Left ventricle myocardium inferior (tissue), 1 donor: ENCODE data around the gene SBNO2. TPM values are rescaled to one million over a fixed set of nuclear protein-coding genes. Genes with fewer than 3 reads are reported as not detected.

ENCODE experiments used
- DNase-seq: peaks from one replicate; pipeline ENCODE4 v3.0.0-alpha.2; 2020
- H3K27ac ChIP-seq: fragments of 200-600 bp; replicated peaks from 2 replicates; pipeline ENCODE4 v1.8.0; 2021
- H3K27me3 ChIP-seq: fragments of 200-600 bp; 2 replicates; pipeline ENCODE4 v1.8.0; 2021; ENCODE audit warnings: low read depth
- H3K36me3 ChIP-seq: fragments of 200-600 bp; 2 replicates; pipeline ENCODE4 v1.8.0; 2021
- H3K4me1 ChIP-seq: fragments of 200-600 bp; 2 replicates; pipeline ENCODE4 v1.8.0; 2021
- H3K4me3 ChIP-seq: fragments of 200-600 bp; 2 replicates; pipeline ENCODE4 v1.8.0; 2021; ENCODE audit warnings: mild to moderate bottlenecking, moderate library complexity
- H3K9me3 ChIP-seq: fragments of 200-600 bp; replicated peaks from 2 replicates; pipeline ENCODE4 v1.8.0; 2021
- CTCF ChIP-seq: fragments of 200-600 bp; IDR thresholded peaks from 2 replicates; pipeline ENCODE4 v1.8.0; 2021; ENCODE audit warnings: antibody characterized with exemption, mild to moderate bottlenecking, borderline replicate concordance
- intact Hi-C: fragments of 100-400 bp; cut with micrococcal nuclease; formaldehyde crosslinking; loops from one replicate; pipeline ENCODE4 v1.11.0; 2022
- total RNA-seq: library from RNA; stranded (reverse); fragmentation: NEBNext Ultra II Directional; extraction: Animal tissue kit (Norgen Biotek cat#: 25700); gene quantifications from one replicate; pipeline ENCODE4 v1.2.1, GENCODE V29; 2021
- donor health status: DM: no; HTN: yes; CAD: no; lungs with severe emphysema.

Gene SBNO2
- total RNA-seq, 1 donor from 2014 or later = 16.9 TPM

- Histone ChIP-seq H3K27me3 (no peaks in the 10 kb centered on the region), H3K36me3 (peaks cover 59% of the 10 kb centered on the region), H3K9me3 (no peaks in the 10 kb centered on the region), H3K27ac (no peak overlapping the region), H3K4me1 (peaks cover 29% of the 10 kb centered on the region), H3K4me3 (no peak overlapping the region)
- intact Hi-C loops = loop anchor here (10.0 kb wide), 1 partner anchor 58 kb away; no protein-coding TSS in a partner anchor
- no peak for DNase-seq
- no peak for TF ChIP-seq CTCF
Measured at GRCh38 chr19:1126984-1127760, 46.9 kb downstream of the SBNO2 start.

DNA sequence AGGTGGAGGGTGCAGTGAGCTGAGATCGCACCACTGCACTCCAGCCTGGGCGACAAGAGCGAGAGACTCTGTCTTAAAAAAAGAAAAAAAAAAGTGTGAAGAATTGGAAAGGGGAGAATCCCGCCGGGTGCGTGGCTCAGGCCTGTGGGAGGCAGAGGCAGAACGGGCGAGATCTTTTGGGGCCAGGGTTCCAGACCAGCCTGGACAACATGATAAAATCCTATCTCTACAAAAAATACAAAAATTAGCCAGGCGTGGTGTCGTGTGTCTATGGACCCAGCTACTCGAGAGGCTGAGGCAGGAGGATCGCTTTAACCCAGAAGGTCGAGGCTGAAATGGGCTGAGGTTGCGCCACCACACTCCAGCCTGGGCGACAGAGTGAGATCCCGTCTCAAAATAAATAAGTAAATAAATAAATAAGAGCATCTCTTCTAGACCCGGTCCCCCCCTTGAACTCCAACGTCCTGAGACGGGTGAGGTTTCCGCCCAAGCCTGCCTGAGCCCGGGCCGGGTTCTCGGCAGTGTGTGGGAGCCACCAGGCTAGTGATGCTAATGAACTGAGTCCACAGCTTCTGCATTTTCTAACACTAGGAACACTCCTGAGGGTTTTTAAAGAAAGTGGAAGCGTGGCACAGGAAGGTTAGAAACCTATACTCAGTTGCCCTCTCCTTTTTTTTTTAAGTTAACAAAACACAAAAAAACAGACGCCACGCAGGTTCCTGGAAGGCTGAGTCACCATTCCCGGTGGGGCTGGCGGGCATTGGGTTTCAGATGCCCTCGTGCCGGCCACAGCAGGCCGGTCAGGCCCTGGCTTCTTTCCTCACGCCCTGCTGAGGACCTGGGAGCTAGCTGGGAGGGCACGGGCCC is 48.2 kb downstream of the SBNO2 start:
- Histone ChIP-seq H3K4me3 (no peak overlapping the region), H3K9me3 (no peaks in the 10 kb centered on the region), H3K36me3 (peaks cover 72% of the 10 kb centered on the region), H3K27me3 (no peaks in the 10 kb centered on the region), H3K27ac (no peak overlapping the region), H3K4me1 (peaks cover 15% of the 10 kb centered on the region)
- no peak for DNase-seq
- intact Hi-C loops = loop anchor here (10.0 kb wide), 1 partner anchor 59 kb away; no protein-coding TSS in a partner anchor
- no peak for TF ChIP-seq CTCF

DNA sequence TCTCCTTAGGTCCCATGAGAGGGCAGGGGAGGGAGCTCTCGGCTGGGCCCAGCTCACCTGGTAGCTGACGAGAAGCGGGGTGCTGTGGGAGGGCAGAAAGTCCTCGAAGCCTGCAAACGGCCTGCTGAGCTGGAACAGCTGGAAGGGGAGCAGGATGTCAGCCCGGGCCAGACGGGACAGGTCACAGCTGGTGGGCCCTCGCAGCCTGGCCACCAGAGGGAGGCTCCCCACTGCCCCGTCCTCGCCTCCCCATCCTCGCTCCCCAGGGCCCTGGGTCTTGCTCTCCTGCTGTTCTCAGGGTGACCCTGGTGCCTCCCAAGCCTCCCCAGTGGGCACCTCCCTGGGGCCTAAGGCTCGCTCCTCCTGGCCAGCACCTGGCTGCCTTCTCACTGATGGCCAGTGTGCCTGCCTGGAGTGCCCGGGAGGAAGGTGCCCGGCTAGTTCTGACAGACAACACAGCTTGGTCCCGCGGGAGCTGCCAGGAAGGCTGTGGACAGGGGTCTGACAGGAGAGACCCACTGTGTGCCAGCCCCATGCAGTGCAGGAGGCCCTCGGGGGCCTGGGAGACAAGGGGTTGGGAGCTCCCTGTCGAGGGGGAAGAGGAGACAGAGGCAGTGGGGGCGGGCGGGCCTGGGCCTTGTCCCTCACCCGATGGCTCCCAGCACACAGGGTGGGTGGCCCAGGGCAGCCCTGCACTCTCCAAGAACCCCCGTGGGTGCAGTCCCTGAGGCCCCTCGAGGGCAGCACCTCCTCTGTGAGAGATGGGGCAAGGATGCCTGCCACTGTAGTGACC is 50.0 kb downstream of the SBNO2 start:
- H3K36me3 ChIP-seq = peaks cover 87% of the 10 kb centered on the region
- intact Hi-C loops = loop anchor here (10.0 kb wide), 1 partner anchor 61 kb away; no protein-coding TSS in a partner anchor
- H3K9me3 ChIP-seq = no peaks in the 10 kb centered on the region
- no peak for DNase-seq
- no peaks in the 10 kb centered on the region for H3K4me1 ChIP-seq
- H3K27ac ChIP-seq = no peak overlapping the region
- H3K4me3 ChIP-seq = no peak overlapping the region
- no peaks in the 10 kb centered on the region for H3K27me3 ChIP-seq
- TF ChIP-seq CTCF = no peak

DNA sequence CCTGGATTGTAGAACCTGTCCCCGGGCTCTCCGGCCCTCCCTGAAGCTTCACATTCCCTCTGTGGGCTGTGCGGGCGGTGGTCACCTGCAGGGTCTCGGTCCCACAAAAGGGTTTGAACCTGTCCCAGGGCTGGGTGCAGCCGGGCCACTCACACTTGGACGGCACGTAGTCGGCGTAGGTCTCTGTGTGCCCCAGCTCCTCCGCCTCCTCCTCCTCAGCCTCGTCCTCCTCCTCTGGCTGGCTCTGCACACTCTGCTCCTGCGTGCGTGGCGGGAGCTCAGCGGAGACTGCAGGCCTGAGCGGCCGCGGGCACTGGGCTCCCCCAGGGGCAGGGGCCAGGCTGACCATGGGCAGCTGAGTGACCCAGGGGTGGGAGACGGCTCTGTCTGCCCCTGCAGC is 50.7 kb downstream of the SBNO2 start:
- H3K4me1 ChIP-seq = no peaks in the 10 kb centered on the region
- H3K36me3 ChIP-seq = peaks cover 92% of the 10 kb centered on the region
- TF ChIP-seq CTCF = no peak
- H3K9me3 ChIP-seq = no peaks in the 10 kb centered on the region
- no peak overlapping the region for H3K4me3 ChIP-seq
- intact Hi-C loops = loop anchor here (10.0 kb wide), 1 partner anchor 61 kb away; no protein-coding TSS in a partner anchor
- DNase-seq = no peak
- H3K27me3 ChIP-seq = no peaks in the 10 kb centered on the region
- no peak overlapping the region for H3K27ac ChIP-seq

DNA sequence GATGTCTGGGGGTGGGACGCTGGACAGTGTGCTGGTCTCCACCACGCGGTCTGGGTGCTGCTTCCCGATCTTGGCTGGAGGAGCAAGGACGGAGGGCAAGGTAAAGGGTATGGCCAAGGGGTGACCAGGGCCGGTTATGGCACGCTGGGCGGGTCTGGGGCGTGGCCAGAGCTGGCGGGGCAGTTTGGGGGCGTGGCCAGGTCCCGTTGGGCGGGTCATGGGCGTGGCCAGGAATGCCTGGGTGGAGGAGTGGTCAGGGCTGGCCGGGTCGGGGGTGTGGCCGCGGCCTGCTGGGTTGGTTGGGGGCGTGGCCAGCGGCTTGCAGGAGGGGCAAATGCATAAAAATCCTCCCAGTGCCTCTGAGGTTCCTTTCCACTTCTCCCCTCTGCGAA is 51.1 kb downstream of the SBNO2 start:
- Histone ChIP-seq H3K4me3 (no peak overlapping the region), H3K36me3 (peaks cover 94% of the 10 kb centered on the region), H3K9me3 (no peaks in the 10 kb centered on the region), H3K27ac (no peak overlapping the region), H3K27me3 (no peaks in the 10 kb centered on the region), H3K4me1 (no peaks in the 10 kb centered on the region)
- no peak for TF ChIP-seq CTCF
- no peak for DNase-seq
- intact Hi-C loops = loop anchor here (10.0 kb wide), 1 partner anchor 62 kb away; no protein-coding TSS in a partner anchor
